Vagina (tissue), 2 donors: ENCODE results near the gene ACTN4.

Experiments used
- POLR2A ChIP-seq, 2 donors: fragments of 450-650 bp; IDR thresholded peaks; one replicate each; pipeline ENCODE4 v1.6.1; 2017; ENCODE audit warnings: antibody characterized with exemption in 2 of 2, mild to moderate bottlenecking in 2 of 2, moderate library complexity in 2 of 2
- POLR2AphosphoS5 ChIP-seq, 2 donors: sonication (generic); formaldehyde crosslinking; IDR thresholded peaks; one replicate each; pipeline ENCODE4 v1.9.0; 2017; ENCODE audit warnings: antibody characterized with exemption in 2 of 2, mild to moderate bottlenecking in 2 of 2, low read depth in 1 of 2; ENCODE audit not compliant: insufficient read depth in 1 of 2
- TF ChIP-seq, protein P1 (sequence below), 3 experiments: fragments of 450-650 bp in 2 of 3; fragments of 200-600 bp in 1 of 3; sonication (generic) in 1 of 3; IDR thresholded peaks; one replicate each; pipeline ENCODE4 v1.5.1; 2017 to 2019; ENCODE audit warnings: antibody characterized with exemption in 3 of 3, mild to moderate bottlenecking in 2 of 3, moderate library complexity in 2 of 3

DNA sequence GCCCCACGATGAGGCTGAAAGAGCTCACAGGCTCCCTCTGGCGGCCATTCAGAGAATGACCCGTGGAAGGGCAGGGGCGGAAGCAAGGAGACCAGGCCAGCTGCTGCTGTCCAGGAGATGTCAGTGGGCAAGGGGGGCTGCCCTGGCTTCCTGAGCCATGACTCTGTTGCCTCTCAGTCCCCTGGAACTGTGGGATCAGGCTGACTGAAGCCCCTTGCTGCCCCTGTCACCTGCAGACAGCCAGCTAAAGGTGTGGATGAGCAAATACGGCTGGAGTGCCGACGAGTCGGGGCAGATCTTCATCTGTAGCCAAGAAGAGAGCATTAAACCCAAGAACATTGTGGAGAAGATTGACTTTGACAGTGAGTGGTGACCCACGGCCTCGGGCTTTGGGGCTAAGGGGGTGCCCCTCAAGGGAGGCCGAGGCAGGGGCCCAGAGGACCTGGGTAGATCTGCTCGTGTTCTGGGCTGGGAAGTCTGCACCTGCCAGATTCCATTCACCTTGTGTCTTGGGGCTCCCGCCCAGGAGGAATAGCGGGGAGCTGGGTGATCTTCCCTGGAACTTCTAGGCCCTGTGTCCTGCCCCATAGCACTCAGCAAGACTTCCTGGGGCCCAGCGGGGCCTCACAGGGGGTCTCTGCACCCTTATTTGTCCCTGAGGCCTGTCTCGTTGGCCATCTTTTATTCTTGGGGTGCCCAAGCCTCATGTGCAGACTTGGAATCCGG lies 12.5 kb upstream of the ACTN4 start:
- TF ChIP-seq POLR2AphosphoS5 (IDR thresholded peaks at IDR 0.05; ENCODE audit: insufficient read depth in 1 of 2, low read depth in 1 of 2), result peak in 1 of 2 donors; percentile 49
- TF ChIP-seq POLR2A (IDR thresholded peaks at IDR 0.05), result no peak
- TF ChIP-seq, protein P1, sequence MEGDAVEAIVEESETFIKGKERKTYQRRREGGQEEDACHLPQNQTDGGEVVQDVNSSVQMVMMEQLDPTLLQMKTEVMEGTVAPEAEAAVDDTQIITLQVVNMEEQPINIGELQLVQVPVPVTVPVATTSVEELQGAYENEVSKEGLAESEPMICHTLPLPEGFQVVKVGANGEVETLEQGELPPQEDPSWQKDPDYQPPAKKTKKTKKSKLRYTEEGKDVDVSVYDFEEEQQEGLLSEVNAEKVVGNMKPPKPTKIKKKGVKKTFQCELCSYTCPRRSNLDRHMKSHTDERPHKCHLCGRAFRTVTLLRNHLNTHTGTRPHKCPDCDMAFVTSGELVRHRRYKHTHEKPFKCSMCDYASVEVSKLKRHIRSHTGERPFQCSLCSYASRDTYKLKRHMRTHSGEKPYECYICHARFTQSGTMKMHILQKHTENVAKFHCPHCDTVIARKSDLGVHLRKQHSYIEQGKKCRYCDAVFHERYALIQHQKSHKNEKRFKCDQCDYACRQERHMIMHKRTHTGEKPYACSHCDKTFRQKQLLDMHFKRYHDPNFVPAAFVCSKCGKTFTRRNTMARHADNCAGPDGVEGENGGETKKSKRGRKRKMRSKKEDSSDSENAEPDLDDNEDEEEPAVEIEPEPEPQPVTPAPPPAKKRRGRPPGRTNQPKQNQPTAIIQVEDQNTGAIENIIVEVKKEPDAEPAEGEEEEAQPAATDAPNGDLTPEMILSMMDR (IDR thresholded peaks at IDR 0.05), result peak; percentile 89 to 98 (median 95)
